Gastrocnemius medialis (tissue), 4 donors: ENCODE data around the gene ROR1.

Experiments used
- POLR2A ChIP-seq, 2 donors: fragments of 450-650 bp; IDR thresholded peaks; one replicate each; pipeline ENCODE4 v1.6.1; 2017; ENCODE audit warnings: antibody characterized with exemption in 2 of 2, mild to moderate bottlenecking in 2 of 2, moderate library complexity in 2 of 2
- TF ChIP-seq, protein P1 (sequence below), 5 experiments: fragments of 450-650 bp in 3 of 5; fragments of 200-600 bp in 2 of 5; sonication (generic) in 2 of 5; IDR thresholded peaks in 4 of 5; conservative IDR thresholded peaks in 1 of 5; 1 replicate in 4 of 5; 2 replicates in 1 of 5; pipeline ENCODE4 v1.5.1; 2016 to 2019; ENCODE audit warnings: antibody characterized with exemption in 5 of 5, mild to moderate bottlenecking in 3 of 5, moderate library complexity in 3 of 5

DNA sequence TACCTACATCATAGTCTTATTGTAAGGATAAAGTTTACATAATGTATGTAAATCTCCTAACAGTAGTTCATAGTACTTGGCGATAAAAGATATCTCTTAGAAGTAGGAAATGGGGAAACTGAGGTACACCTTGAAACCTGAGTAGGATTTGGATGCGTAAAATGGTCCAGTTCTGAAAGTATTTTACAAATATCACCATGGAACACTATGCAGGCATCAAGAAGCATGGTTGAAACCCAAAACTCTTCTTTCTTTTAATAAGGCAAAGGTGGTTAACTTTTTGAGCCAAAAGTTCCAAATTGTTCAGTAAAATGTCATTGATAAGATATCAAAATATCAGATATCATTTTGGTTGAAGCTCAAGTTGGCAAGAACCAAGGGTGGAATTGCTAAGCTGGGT lies 46.0 kb downstream of the ROR1 start:
- TF ChIP-seq, protein P1, sequence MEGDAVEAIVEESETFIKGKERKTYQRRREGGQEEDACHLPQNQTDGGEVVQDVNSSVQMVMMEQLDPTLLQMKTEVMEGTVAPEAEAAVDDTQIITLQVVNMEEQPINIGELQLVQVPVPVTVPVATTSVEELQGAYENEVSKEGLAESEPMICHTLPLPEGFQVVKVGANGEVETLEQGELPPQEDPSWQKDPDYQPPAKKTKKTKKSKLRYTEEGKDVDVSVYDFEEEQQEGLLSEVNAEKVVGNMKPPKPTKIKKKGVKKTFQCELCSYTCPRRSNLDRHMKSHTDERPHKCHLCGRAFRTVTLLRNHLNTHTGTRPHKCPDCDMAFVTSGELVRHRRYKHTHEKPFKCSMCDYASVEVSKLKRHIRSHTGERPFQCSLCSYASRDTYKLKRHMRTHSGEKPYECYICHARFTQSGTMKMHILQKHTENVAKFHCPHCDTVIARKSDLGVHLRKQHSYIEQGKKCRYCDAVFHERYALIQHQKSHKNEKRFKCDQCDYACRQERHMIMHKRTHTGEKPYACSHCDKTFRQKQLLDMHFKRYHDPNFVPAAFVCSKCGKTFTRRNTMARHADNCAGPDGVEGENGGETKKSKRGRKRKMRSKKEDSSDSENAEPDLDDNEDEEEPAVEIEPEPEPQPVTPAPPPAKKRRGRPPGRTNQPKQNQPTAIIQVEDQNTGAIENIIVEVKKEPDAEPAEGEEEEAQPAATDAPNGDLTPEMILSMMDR (IDR thresholded peaks at IDR 0.05 in 4 of 5, conservative IDR thresholded peaks at IDR 0.05 in 1 of 5): no peak
- TF ChIP-seq POLR2A (IDR thresholded peaks at IDR 0.05): no peak
